Measurements from ENCODE around the gene FCAR.
"Not testable (repeated sequence)": the region's sequence is repeated elsewhere in the genome, so short reads cannot be mapped to it uniquely, and the experiment has no call there.

FCAR gene

GRCh38 chr19:54889566-54889965, 15.5 kb downstream of the FCAR start:
- no peak overlapping the region for H3K27ac ChIP-seq (ENCODE audit: low read depth in 2 of 2, low read length in 2 of 2)
- no peaks in the 10 kb centered on the region for H3K4me1 ChIP-seq (ENCODE audit: control insufficient read depth in 2 of 2, insufficient read depth in 2 of 2, low read length in 2 of 2)
- H3K36me3 ChIP-seq (ENCODE audit: control insufficient read depth in 2 of 2, insufficient read depth in 2 of 2, low read length in 2 of 2): no peaks in the 10 kb centered on the region
- H3K9ac ChIP-seq (ENCODE audit: low read depth in 1 of 2, low read length in 2 of 2): no peak overlapping the region
- no peaks in the 10 kb centered on the region for H3K9me3 ChIP-seq (ENCODE audit: control insufficient read depth in 2 of 2, low read length in 2 of 2)
- no peak overlapping the region for H3K4me3 ChIP-seq (ENCODE audit: low read length in 2 of 2)
- H3K27me3 ChIP-seq (ENCODE audit: control insufficient read depth in 2 of 2, insufficient read depth in 2 of 2, low read length in 2 of 2): no peaks in the 10 kb centered on the region

- Histone ChIP-seq H3K9ac (ENCODE audit: low read depth in 1 of 2, low read length in 2 of 2) (no peak overlapping the region), H3K4me1 (ENCODE audit: control insufficient read depth in 2 of 2, insufficient read depth in 2 of 2, low read length in 2 of 2) (no peaks in the 10 kb centered on the region), H3K27ac (ENCODE audit: low read depth in 2 of 2, low read length in 2 of 2) (no peak overlapping the region), H3K4me3 (ENCODE audit: low read length in 2 of 2) (no peak overlapping the region), H3K27me3 (ENCODE audit: control insufficient read depth in 2 of 2, insufficient read depth in 2 of 2, low read length in 2 of 2) (no peaks in the 10 kb centered on the region), H3K36me3 (ENCODE audit: control insufficient read depth in 2 of 2, insufficient read depth in 2 of 2, low read length in 2 of 2) (no peaks in the 10 kb centered on the region), H3K9me3 (ENCODE audit: control insufficient read depth in 2 of 2, low read length in 2 of 2) (no peaks in the 10 kb centered on the region)
Observed at GRCh38 chr19:54893406-54893805, 19.4 kb downstream of the FCAR start.

- not testable (repeated sequence) for H3K27ac ChIP-seq (ENCODE audit: low read depth in 2 of 2, low read length in 2 of 2); H3K4me1 ChIP-seq (ENCODE audit: control insufficient read depth in 2 of 2, insufficient read depth in 2 of 2, low read length in 2 of 2); H3K36me3 ChIP-seq (ENCODE audit: control insufficient read depth in 2 of 2, insufficient read depth in 2 of 2, low read length in 2 of 2); H3K4me3 ChIP-seq (ENCODE audit: low read length in 2 of 2); H3K9ac ChIP-seq (ENCODE audit: low read depth in 1 of 2, low read length in 2 of 2); H3K9me3 ChIP-seq (ENCODE audit: control insufficient read depth in 2 of 2, low read length in 2 of 2); H3K27me3 ChIP-seq (ENCODE audit: control insufficient read depth in 2 of 2, insufficient read depth in 2 of 2, low read length in 2 of 2)
Observed at GRCh38 chr19:54894106-54894505, 20.1 kb downstream of the FCAR start.

GRCh38 chr19:54896036-54896435, 22.0 kb downstream of the FCAR start:
- Histone ChIP-seq H3K36me3 (ENCODE audit: control insufficient read depth in 2 of 2, insufficient read depth in 2 of 2, low read length in 2 of 2) (no peaks in the 10 kb centered on the region), H3K9me3 (ENCODE audit: control insufficient read depth in 2 of 2, low read length in 2 of 2) (no peaks in the 10 kb centered on the region), H3K9ac (ENCODE audit: low read depth in 1 of 2, low read length in 2 of 2) (no peak overlapping the region), H3K4me3 (ENCODE audit: low read length in 2 of 2) (no peak overlapping the region), H3K27ac (ENCODE audit: low read depth in 2 of 2, low read length in 2 of 2) (no peak overlapping the region), H3K27me3 (ENCODE audit: control insufficient read depth in 2 of 2, insufficient read depth in 2 of 2, low read length in 2 of 2) (no peaks in the 10 kb centered on the region), H3K4me1 (ENCODE audit: control insufficient read depth in 2 of 2, insufficient read depth in 2 of 2, low read length in 2 of 2) (no peaks in the 10 kb centered on the region)

- not testable (repeated sequence) for H3K9ac ChIP-seq (ENCODE audit: low read depth in 1 of 2, low read length in 2 of 2); H3K36me3 ChIP-seq (ENCODE audit: control insufficient read depth in 2 of 2, insufficient read depth in 2 of 2, low read length in 2 of 2); H3K9me3 ChIP-seq (ENCODE audit: control insufficient read depth in 2 of 2, low read length in 2 of 2); H3K4me1 ChIP-seq (ENCODE audit: control insufficient read depth in 2 of 2, insufficient read depth in 2 of 2, low read length in 2 of 2); H3K4me3 ChIP-seq (ENCODE audit: low read length in 2 of 2); H3K27me3 ChIP-seq (ENCODE audit: control insufficient read depth in 2 of 2, insufficient read depth in 2 of 2, low read length in 2 of 2); H3K27ac ChIP-seq (ENCODE audit: low read depth in 2 of 2, low read length in 2 of 2)
Observed at GRCh38 chr19:54898685-54899084, 24.6 kb downstream of the FCAR start.

GRCh38 chr19:54899646-54900045, 25.6 kb downstream of the FCAR start:
- not testable (repeated sequence) for H3K27ac ChIP-seq (ENCODE audit: low read depth in 2 of 2, low read length in 2 of 2); H3K27me3 ChIP-seq (ENCODE audit: control insufficient read depth in 2 of 2, insufficient read depth in 2 of 2, low read length in 2 of 2); H3K9me3 ChIP-seq (ENCODE audit: control insufficient read depth in 2 of 2, low read length in 2 of 2); H3K4me3 ChIP-seq (ENCODE audit: low read length in 2 of 2); H3K9ac ChIP-seq (ENCODE audit: low read depth in 1 of 2, low read length in 2 of 2); H3K36me3 ChIP-seq (ENCODE audit: control insufficient read depth in 2 of 2, insufficient read depth in 2 of 2, low read length in 2 of 2); H3K4me1 ChIP-seq (ENCODE audit: control insufficient read depth in 2 of 2, insufficient read depth in 2 of 2, low read length in 2 of 2)

GRCh38 chr19:54901153-54901552, 27.1 kb downstream of the FCAR start:
- H3K36me3 ChIP-seq (ENCODE audit: control insufficient read depth in 2 of 2, insufficient read depth in 2 of 2, low read length in 2 of 2); H3K27me3 ChIP-seq (ENCODE audit: control insufficient read depth in 2 of 2, insufficient read depth in 2 of 2, low read length in 2 of 2); H3K9me3 ChIP-seq (ENCODE audit: control insufficient read depth in 2 of 2, low read length in 2 of 2); H3K4me3 ChIP-seq (ENCODE audit: low read length in 2 of 2); H3K4me1 ChIP-seq (ENCODE audit: control insufficient read depth in 2 of 2, insufficient read depth in 2 of 2, low read length in 2 of 2); H3K9ac ChIP-seq (ENCODE audit: low read depth in 1 of 2, low read length in 2 of 2); H3K27ac ChIP-seq (ENCODE audit: low read depth in 2 of 2, low read length in 2 of 2): not testable (repeated sequence)

- Histone ChIP-seq H3K9me3 (ENCODE audit: control insufficient read depth in 2 of 2, low read length in 2 of 2) (no peaks in the 10 kb centered on the region), H3K9ac (ENCODE audit: low read depth in 1 of 2, low read length in 2 of 2) (no peak overlapping the region), H3K27me3 (ENCODE audit: control insufficient read depth in 2 of 2, insufficient read depth in 2 of 2, low read length in 2 of 2) (no peaks in the 10 kb centered on the region), H3K4me3 (ENCODE audit: low read length in 2 of 2) (no peak overlapping the region), H3K4me1 (ENCODE audit: control insufficient read depth in 2 of 2, insufficient read depth in 2 of 2, low read length in 2 of 2) (no peaks in the 10 kb centered on the region), H3K36me3 (ENCODE audit: control insufficient read depth in 2 of 2, insufficient read depth in 2 of 2, low read length in 2 of 2) (no peaks in the 10 kb centered on the region), H3K27ac (ENCODE audit: low read depth in 2 of 2, low read length in 2 of 2) (no peak overlapping the region)
Observed at GRCh38 chr19:54902061-54902460, 28.0 kb downstream of the FCAR start.

- H3K4me3 ChIP-seq (ENCODE audit: low read length in 2 of 2): no peak overlapping the region
- no peaks in the 10 kb centered on the region for H3K36me3 ChIP-seq (ENCODE audit: control insufficient read depth in 2 of 2, insufficient read depth in 2 of 2, low read length in 2 of 2)
- H3K4me1 ChIP-seq (ENCODE audit: control insufficient read depth in 2 of 2, insufficient read depth in 2 of 2, low read length in 2 of 2): no peaks in the 10 kb centered on the region
- H3K27me3 ChIP-seq (ENCODE audit: control insufficient read depth in 2 of 2, insufficient read depth in 2 of 2, low read length in 2 of 2): no peaks in the 10 kb centered on the region
- H3K9ac ChIP-seq (ENCODE audit: low read depth in 1 of 2, low read length in 2 of 2): no peak overlapping the region
- no peak overlapping the region for H3K27ac ChIP-seq (ENCODE audit: low read depth in 2 of 2, low read length in 2 of 2)
- H3K9me3 ChIP-seq (ENCODE audit: control insufficient read depth in 2 of 2, low read length in 2 of 2): no peaks in the 10 kb centered on the region
Observed at GRCh38 chr19:54903303-54903702, 29.3 kb downstream of the FCAR start.

- not testable (repeated sequence) for H3K9ac ChIP-seq (ENCODE audit: low read depth in 1 of 2, low read length in 2 of 2); H3K36me3 ChIP-seq (ENCODE audit: control insufficient read depth in 2 of 2, insufficient read depth in 2 of 2, low read length in 2 of 2); H3K4me1 ChIP-seq (ENCODE audit: control insufficient read depth in 2 of 2, insufficient read depth in 2 of 2, low read length in 2 of 2); H3K27ac ChIP-seq (ENCODE audit: low read depth in 2 of 2, low read length in 2 of 2); H3K4me3 ChIP-seq (ENCODE audit: low read length in 2 of 2); H3K9me3 ChIP-seq (ENCODE audit: control insufficient read depth in 2 of 2, low read length in 2 of 2); H3K27me3 ChIP-seq (ENCODE audit: control insufficient read depth in 2 of 2, insufficient read depth in 2 of 2, low read length in 2 of 2)
Observed at GRCh38 chr19:54904261-54904660, 30.2 kb downstream of the FCAR start.

GRCh38 chr19:54905421-54905802, 31.4 kb downstream of the FCAR start:
- Histone ChIP-seq H3K4me3 (ENCODE audit: low read length in 2 of 2) (no peak overlapping the region), H3K9me3 (ENCODE audit: control insufficient read depth in 2 of 2, low read length in 2 of 2) (no peaks in the 10 kb centered on the region), H3K4me1 (ENCODE audit: control insufficient read depth in 2 of 2, insufficient read depth in 2 of 2, low read length in 2 of 2) (no peaks in the 10 kb centered on the region), H3K27me3 (ENCODE audit: control insufficient read depth in 2 of 2, insufficient read depth in 2 of 2, low read length in 2 of 2) (no peaks in the 10 kb centered on the region), H3K9ac (ENCODE audit: low read depth in 1 of 2, low read length in 2 of 2) (no peak overlapping the region), H3K27ac (ENCODE audit: low read depth in 2 of 2, low read length in 2 of 2) (no peak overlapping the region), H3K36me3 (ENCODE audit: control insufficient read depth in 2 of 2, insufficient read depth in 2 of 2, low read length in 2 of 2) (no peaks in the 10 kb centered on the region)

Data from mucosa of rectum (tissue), 2 donors.